RPMI8226 (cell line): Measurements from ENCODE around the gene RCL1.

Source experiments
- DNase-seq: peaks from one replicate; pipeline ENCODE4 v3.0.0-alpha.2; 2015

RCL1 gene

GRCh38 chr9:4815381-4815956, 22.7 kb downstream of the RCL1 start:
- DNase-seq, result no peak

- no peak for DNase-seq
These were observed 27.4 kb downstream of the RCL1 start for GRCh38 chr9:4820168-4820567.

GRCh38 chr9:4821133-4821532, 28.4 kb downstream of the RCL1 start:
- no peak for DNase-seq

GRCh38 chr9:4822057-4822456, 29.3 kb downstream of the RCL1 start:
- DNase-seq, result no peak

- no peak for DNase-seq
These were observed 33.8 kb downstream of the RCL1 start for GRCh38 chr9:4826417-4827166.

DNA sequence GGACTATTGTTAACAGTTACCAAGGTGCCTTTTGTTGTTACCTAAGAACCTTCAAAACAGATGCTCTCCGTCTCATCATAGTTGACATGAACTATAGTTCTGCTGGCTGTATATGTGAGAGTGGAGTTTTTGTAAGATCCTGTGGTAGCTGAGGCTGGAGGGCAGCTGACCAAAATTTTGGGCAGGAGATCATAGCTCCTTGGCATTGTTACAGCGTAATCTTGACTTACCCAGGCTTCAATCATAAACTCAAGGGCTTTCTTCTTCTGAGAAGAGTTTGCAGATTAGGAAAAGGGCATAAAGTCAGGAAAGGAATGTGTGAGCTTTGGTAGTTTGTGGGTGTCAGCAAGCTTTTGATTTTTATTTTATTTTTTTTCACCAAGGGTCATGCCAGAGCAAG, 34.5 kb downstream of the RCL1 start:
- DNase-seq, result no peak

- no peak for DNase-seq
These were observed 36.0 kb downstream of the RCL1 start for GRCh38 chr9:4828761-4829160.

DNA sequence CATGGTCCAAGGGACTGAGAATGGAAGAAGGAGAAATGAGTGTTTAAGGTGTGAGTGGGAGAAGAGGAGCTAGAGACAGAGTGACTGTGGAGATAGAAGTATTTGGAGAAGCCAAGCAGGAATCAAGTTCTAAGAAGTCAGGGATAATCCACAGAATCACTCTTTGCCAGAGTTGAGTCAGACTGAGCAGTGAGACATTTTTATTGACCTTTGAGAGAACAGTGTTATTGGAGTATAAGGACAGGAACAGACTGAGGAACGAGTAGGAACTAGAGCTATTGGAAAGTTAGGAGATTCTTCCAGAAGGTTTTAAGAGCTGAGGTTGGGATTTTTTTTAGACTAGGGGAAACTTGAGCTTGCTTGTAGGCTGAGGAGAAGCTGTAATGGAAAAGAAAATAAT, 37.2 kb downstream of the RCL1 start:
- DNase-seq, result no peak

DNA sequence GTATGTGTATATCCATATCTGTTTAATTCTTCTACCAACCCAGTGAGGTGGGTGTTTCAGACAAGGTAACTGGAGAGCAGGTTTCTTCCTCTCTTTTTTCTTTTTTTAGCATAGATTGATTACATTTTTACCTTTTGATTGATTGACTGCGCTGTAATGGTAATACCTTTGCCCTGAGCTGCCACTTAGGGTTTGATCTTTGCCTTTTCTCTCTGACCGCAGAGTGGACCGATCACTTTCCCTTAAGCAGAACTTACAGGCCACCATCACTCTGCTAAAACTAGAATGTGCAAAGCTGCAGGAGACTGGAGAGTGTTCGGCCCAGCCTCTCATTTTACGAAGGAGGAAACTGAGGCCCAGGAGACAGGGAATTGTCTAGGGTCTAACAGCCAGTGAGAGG, 38.0 kb downstream of the RCL1 start:
- no peak for DNase-seq

DNA sequence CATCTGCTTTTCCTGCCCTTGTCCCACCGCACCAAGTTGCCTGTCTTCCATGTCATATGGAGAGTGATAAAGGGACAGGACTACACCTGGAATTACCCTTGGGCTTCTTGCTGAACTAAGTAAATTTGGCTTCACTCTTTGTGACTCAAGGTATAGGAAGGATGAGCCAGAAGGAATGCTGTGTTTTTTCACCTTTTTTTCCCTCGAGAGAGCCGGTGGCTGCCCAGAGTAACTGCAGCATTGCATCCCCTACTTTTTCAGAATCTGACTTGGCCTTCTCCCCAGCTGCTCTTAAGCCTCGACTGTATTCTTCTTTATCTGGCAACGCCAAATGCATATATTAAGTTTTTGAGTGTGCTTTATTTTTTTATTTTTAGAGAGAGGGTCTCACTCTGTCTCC, 38.4 kb downstream of the RCL1 start:
- DNase-seq, result no peak

DNA sequence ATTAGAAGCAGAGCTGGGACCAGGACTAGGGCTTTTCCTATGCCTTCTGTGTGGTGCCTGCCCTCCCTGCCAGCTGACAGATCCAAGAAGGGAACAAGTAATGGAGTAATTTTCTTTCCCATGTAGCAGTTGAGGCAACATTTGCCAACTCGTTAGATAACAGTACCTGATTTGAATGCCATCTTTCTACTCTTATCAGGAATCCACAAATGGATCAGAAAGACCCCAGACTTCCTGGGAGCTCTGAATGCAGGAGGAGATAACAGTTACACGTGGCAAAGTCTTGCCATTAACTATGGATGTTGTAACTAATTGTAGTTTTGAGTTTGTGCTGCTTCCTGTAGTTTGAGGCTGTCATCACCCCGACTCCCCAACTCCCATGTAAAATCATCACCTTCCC, 39.2 kb downstream of the RCL1 start:
- DNase-seq, result no peak

GRCh38 chr9:4832786-4833579, 40.2 kb downstream of the RCL1 start:
- DNase-seq, result no peak

DNA sequence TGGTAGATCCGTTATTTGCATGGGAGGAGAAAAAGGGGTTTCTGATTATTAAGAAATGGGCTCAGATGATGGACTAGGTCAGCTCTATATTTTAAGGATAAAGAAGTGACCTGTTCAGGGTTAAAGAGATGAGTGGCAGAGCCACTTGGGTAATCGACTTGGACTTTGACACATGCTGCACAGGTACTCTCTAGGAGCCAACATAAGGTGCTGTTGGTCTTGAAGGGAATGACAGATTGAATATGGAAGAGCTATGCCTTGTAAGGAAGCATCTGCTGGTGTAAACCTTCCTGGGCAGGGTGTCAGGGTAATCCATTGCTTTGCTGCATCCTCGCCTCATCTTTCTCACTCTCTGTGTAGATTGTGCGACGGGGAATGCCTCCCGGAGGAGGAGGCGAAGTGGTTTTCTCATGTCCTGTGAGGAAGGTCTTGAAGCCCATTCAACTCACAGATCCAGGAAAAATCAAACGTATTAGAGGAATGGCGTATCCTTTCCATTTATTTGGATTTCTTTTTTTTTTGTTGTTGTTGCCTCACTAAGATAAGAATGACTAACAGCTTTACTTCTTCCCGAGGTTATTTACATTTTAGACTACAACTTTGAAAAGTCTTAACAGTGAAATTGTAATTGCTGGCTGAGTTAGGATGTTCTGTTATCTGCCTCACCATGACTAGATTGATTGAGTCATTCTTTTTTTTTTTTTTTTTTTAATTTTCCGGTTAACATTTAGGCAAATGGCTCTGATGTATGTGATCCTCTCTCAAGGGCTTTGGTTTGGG, 41.2 kb downstream of the RCL1 start:
- no peak for DNase-seq

GRCh38 chr9:4836676-4837075, 43.9 kb downstream of the RCL1 start:
- DNase-seq, result no peak

- DNase-seq, result no peak
These were observed 44.8 kb downstream of the RCL1 start for GRCh38 chr9:4837261-4838188.

DNA sequence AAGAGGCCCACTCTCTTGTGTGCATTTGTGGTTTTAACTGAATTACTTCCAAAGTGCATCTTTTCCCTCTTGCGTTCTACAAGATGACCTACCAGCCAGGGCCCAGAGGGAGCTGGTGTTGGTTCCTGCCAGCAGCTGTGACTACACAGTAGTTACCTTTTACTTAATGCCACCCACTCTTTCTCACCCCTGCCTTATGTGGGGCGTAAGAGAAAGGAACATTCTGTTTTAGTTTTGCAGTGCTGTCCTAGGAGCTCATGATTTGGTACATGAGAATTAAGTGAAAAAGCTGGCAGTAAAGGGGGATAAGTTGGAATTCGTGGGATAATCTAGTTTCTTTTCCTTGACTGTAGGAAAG, 45.4 kb downstream of the RCL1 start:
- DNase-seq, result no peak

DNA sequence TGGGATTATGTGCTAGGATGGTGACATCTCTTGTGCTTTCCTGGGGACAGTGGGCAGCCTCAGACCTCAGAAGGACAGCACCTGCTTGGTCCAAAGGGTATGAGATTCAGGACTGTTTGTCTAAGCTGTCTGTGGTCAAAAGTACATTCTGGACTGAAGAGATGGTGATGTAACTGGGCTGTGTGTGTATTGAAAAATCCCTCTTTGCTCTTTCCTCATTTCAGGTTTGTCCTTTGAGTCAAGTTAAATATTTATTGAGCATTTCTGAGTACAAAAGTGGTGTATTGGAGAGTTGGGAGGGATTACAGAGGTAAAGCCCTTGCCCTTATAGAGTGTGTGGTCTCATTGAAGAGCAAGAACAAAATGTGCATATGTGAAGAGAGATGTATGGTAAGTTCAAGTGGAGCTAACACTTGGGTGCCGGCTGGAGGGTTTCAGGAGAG, 46.7 kb downstream of the RCL1 start:
- DNase-seq, result no peak

GRCh38 chr9:4840018-4840417, 47.3 kb downstream of the RCL1 start:
- no peak for DNase-seq

- DNase-seq, result no peak
These were observed 49.5 kb downstream of the RCL1 start for GRCh38 chr9:4842213-4842612.

GRCh38 chr9:4842734-4843133, 50.0 kb downstream of the RCL1 start:
- no peak for DNase-seq

- no peak for DNase-seq
These were observed 51.5 kb downstream of the RCL1 start for GRCh38 chr9:4844056-4844838.
